Liver (tissue), 9 donors: ENCODE results near the gene DHRSX. TPM values are rescaled to one million over a fixed set of nuclear protein-coding genes. Genes with fewer than 3 reads are reported as not detected.

Experiments used
- DNase-seq: peaks from one replicate; pipeline ENCODE4 v3.0.0-alpha.2; 2017; ENCODE audit warnings: low spot score
- H3K27ac ChIP-seq, 2 donors: one replicate each; pipeline ENCODE4 v1.7.0; 2013; ENCODE audit warnings: inconsistent platforms in 2 of 2, low read length in 2 of 2, control low read depth in 1 of 2, low read depth in 1 of 2, mild to moderate bottlenecking in 1 of 2
- H3K27me3 ChIP-seq, 4 donors: one replicate each; pipeline versions ENCODE4 v1.6.1 to v1.7.0; 2013; ENCODE audit warnings: low read length in 3 of 4, inconsistent platforms in 1 of 4, mild to moderate bottlenecking in 1 of 4, moderate library complexity in 1 of 4; ENCODE audit not compliant: control insufficient read depth in 4 of 4, insufficient read depth in 4 of 4
- H3K36me3 ChIP-seq, 4 donors: one replicate each; pipeline versions ENCODE4 v1.6.1 to v1.7.0; 2013; ENCODE audit warnings: low read length in 3 of 4, mild to moderate bottlenecking in 3 of 4, low read depth in 1 of 4, moderate library complexity in 1 of 4; ENCODE audit not compliant: control insufficient read depth in 4 of 4, insufficient read depth in 3 of 4
- H3K4me1 ChIP-seq, 4 donors: one replicate each; pipeline versions ENCODE4 v1.6.1 to v1.7.0; 2013; ENCODE audit warnings: low read length in 3 of 4, mild to moderate bottlenecking in 3 of 4, moderate library complexity in 1 of 4; ENCODE audit not compliant: control insufficient read depth in 4 of 4, insufficient read depth in 4 of 4
- H3K4me3 ChIP-seq, 3 donors: one replicate each; pipeline versions ENCODE4 v1.6.1 to v1.7.0; 2013; ENCODE audit warnings: low read length in 3 of 3, control low read depth in 1 of 3, low read depth in 1 of 3, mild to moderate bottlenecking in 1 of 3
- H3K9ac ChIP-seq, 2 donors: one replicate each; pipeline ENCODE4 v1.7.0; 2013; ENCODE audit warnings: low read length in 2 of 2, mild to moderate bottlenecking in 2 of 2, moderate library complexity in 2 of 2, control low read depth in 1 of 2, low read depth in 1 of 2
- H3K9me3 ChIP-seq, 4 donors: one replicate each; pipeline versions ENCODE4 v1.6.1 to v1.7.0; 2013; ENCODE audit warnings: low read length in 3 of 4; ENCODE audit not compliant: control insufficient read depth in 4 of 4
- FOXA2 ChIP-seq: IDR thresholded peaks from 2 replicates; pipeline ENCODE4 v1.6.1; 2016; ENCODE audit warnings: antibody characterized with exemption
- GABPA ChIP-seq, 2 donors: IDR thresholded peaks in 1 of 2; conservative IDR thresholded peaks in 1 of 2; 2 replicates each; pipeline ENCODE4 v1.6.1; 2016; ENCODE audit warnings: antibody characterized with exemption in 2 of 2, mild to moderate bottlenecking in 1 of 2, moderate library complexity in 1 of 2
- HNF4A ChIP-seq, 2 donors: conservative IDR thresholded peaks; 2 replicates each; pipeline ENCODE4 v1.6.1; 2016; ENCODE audit warnings: antibody characterized with exemption in 2 of 2, mild to moderate bottlenecking in 2 of 2
- HNF4G ChIP-seq: IDR thresholded peaks from 2 replicates; pipeline ENCODE4 v1.6.1; 2016; ENCODE audit warnings: antibody characterized with exemption
- JUND ChIP-seq, 2 donors: IDR thresholded peaks; 2 replicates each; pipeline ENCODE4 v1.6.1; 2016; ENCODE audit warnings: antibody characterized with exemption in 2 of 2
- NR2F2 ChIP-seq: IDR thresholded peaks from 2 replicates; pipeline ENCODE4 v1.6.1; 2016; ENCODE audit warnings: antibody characterized with exemption
- RXRA ChIP-seq, 2 donors: IDR thresholded peaks; 2 replicates each; pipeline ENCODE4 v1.6.1; 2017 to 2018; ENCODE audit warnings: antibody characterized with exemption in 2 of 2, mild to moderate bottlenecking in 1 of 2
- SP1 ChIP-seq: IDR thresholded peaks from 2 replicates; pipeline ENCODE4 v1.6.1; 2018; ENCODE audit warnings: antibody characterized with exemption, mild to moderate bottlenecking
- TAF1 ChIP-seq: conservative IDR thresholded peaks from 2 replicates; pipeline ENCODE4 v1.6.1; 2016; ENCODE audit warnings: antibody characterized with exemption, mild to moderate bottlenecking
- YY1 ChIP-seq: IDR thresholded peaks from 2 replicates; pipeline ENCODE4 v1.6.1; 2016; ENCODE audit warnings: antibody characterized with exemption, mild to moderate bottlenecking
- WGBS: extraction: QIAGEN DNeasy Blood & Tissue Kit; methylation state at CpG from one replicate; pipeline ENCODE4 v1.1.7; 2013; 5-methylcytosine and 5-hydroxymethylcytosine counted together
- polyA plus RNA-seq, 2 donors: library from polyadenylated mRNA; stranded (reverse) in 1 of 2; unstranded in 1 of 2; fragments of 200-250 nt in 1 of 2; fragments of >200 nt in 1 of 2; fragmentation: Nextera tagmentation in 1 of 2; extraction: Ambion mirVana in 1 of 2; gene quantifications; one replicate each; pipeline versions ENCODE4 v1.2.1 to v1.2.3, GENCODE V29; 2013 to 2015
- total RNA-seq, 2 donors: library from RNA; depleted of rRNA; stranded (reverse); fragments of >200 nt; gene quantifications; one replicate each; pipeline ENCODE4 v1.2.3, GENCODE V29; 2014
- TF ChIP-seq, protein P1 (sequence below): fragments of 150-350 bp; IDR thresholded peaks from 2 replicates; pipeline ENCODE4 v1.5.1; 2017; ENCODE audit warnings: improper control_type of control experiment, low read depth, low read length; ENCODE audit not compliant: missing input control
- TF ChIP-seq, protein P2 (sequence below): IDR thresholded peaks from 2 replicates; pipeline ENCODE4 v1.6.1; 2016; ENCODE audit warnings: antibody characterized with exemption
- TF ChIP-seq, protein P3 (sequence below): IDR thresholded peaks from 2 replicates; pipeline ENCODE4 v1.6.1; 2016; ENCODE audit warnings: antibody characterized with exemption, mild to moderate bottlenecking
- TF ChIP-seq, protein P4 (sequence below): IDR thresholded peaks from 2 replicates; pipeline ENCODE4 v1.6.1; 2016; ENCODE audit warnings: antibody characterized with exemption
- donor health status: healthy.
- donor health status: healthy.
- donor health status: healthy.
- donor health status: healthy.
- donor health status: healthy.

The DHRSX gene
- total and polyA plus RNA-seq, 4 donors: 17.2 to 35.2 (median 23.3) TPM

DNA sequence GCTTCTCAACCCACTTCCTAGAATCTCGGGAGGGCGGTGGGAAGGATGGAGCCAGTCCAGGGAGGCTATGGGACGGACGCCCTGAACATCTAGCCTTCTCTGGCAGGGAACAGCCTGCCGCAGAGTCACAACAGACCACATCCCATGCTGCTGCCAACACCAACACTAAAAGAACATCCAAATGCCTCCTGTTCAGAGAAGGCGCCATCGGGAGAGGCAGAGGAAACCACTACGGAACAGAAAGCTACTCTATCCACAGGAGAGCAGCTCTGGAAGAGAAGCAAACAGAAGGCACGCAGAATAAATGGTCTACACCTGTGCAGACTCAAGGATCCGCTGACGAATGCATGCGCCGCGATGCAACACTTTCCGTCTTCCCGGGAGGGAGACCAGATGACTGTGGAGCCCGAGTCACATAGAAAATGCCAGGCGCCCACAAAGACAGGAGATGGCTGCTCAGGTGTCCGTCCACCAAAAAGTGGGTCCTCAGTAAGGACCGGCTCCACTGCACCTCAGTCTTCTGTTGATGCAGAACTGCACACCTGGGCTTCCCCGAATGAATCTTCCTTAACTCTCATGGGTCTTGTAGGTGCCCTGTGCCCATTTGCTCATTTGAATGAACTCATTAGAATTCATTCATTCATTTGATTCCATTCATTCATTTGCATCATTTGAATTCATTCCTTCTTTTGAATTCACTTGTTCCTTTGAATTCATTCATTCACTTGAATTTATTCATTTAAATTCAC is 217.5 kb downstream of the DHRSX start:
- 96% methylated on average over 21 of the region's 21 CpGs for WGBS
- H3K9ac ChIP-seq: no peak overlapping the region
- TF ChIP-seq SP1: no peak
- TF ChIP-seq FOXA2: no peak
- TF ChIP-seq TAF1: no peak
- TF ChIP-seq YY1: no peak
- no peak for TF ChIP-seq HNF4G
- TF ChIP-seq JUND (IDR thresholded peaks at IDR 0.05): no peak
- TF ChIP-seq, protein P1, sequence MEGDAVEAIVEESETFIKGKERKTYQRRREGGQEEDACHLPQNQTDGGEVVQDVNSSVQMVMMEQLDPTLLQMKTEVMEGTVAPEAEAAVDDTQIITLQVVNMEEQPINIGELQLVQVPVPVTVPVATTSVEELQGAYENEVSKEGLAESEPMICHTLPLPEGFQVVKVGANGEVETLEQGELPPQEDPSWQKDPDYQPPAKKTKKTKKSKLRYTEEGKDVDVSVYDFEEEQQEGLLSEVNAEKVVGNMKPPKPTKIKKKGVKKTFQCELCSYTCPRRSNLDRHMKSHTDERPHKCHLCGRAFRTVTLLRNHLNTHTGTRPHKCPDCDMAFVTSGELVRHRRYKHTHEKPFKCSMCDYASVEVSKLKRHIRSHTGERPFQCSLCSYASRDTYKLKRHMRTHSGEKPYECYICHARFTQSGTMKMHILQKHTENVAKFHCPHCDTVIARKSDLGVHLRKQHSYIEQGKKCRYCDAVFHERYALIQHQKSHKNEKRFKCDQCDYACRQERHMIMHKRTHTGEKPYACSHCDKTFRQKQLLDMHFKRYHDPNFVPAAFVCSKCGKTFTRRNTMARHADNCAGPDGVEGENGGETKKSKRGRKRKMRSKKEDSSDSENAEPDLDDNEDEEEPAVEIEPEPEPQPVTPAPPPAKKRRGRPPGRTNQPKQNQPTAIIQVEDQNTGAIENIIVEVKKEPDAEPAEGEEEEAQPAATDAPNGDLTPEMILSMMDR: no peak
- TF ChIP-seq GABPA (IDR thresholded peaks at IDR 0.05 in 1 of 2, conservative IDR thresholded peaks at IDR 0.05 in 1 of 2): no peak
- no peak overlapping the region for H3K27ac ChIP-seq
- peaks cover 0 to 2% (median under 1%) of the 10 kb centered on the region in 4 donors for H3K36me3 ChIP-seq
- H3K27me3 ChIP-seq: no peaks in the 10 kb centered on the region
- H3K9me3 ChIP-seq: no peaks in the 10 kb centered on the region
- DNase-seq: no peak
- H3K4me3 ChIP-seq: no peak overlapping the region
- H3K4me1 ChIP-seq: no peaks in the 10 kb centered on the region

DNA sequence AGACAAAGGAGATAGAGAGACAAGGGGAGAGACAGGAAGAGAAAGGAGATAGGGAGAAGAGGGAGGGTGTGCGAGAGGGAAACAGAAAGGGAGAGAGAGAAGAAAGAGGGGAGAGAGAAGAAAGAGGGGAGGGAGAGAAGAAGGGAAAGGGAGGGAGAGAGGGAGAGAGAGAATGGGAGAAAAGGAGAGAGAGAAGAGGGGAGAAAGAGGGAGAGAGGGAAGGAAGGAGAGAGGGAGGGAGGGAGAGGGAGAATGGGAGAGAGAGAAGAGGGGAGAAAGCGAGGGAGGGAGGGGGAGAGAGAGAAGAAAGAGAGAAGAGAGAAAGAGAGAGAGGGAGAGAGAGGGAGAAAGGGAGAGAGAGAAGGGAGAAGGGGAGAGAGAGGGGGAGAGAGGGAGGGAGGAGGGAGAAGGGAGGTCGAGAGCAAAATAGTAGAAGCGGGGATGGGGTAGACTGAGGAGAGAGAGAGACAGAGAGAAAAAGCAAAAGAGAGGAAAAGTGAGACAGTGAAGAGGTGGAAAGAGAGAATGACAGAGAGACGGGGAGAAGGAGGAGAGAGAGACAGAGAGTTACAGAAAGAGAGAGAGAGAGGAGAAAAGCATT is 218.2 kb downstream of the DHRSX start:
- H3K4me3 ChIP-seq: no peak overlapping the region
- H3K36me3 ChIP-seq: peaks cover 0 to 2% (median under 1%) of the 10 kb centered on the region in 4 donors
- no peak overlapping the region for H3K27ac ChIP-seq
- WGBS: 95% methylated on average over 5 of the region's 5 CpGs
- H3K4me1 ChIP-seq: no peaks in the 10 kb centered on the region
- TF ChIP-seq RXRA (IDR thresholded peaks at IDR 0.05): no peak
- no peak for TF ChIP-seq NR2F2
- TF ChIP-seq, protein P1: no peak
- TF ChIP-seq, protein P2, sequence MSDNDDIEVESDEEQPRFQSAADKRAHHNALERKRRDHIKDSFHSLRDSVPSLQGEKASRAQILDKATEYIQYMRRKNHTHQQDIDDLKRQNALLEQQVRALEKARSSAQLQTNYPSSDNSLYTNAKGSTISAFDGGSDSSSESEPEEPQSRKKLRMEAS: no peak
- TF ChIP-seq, protein P3, sequence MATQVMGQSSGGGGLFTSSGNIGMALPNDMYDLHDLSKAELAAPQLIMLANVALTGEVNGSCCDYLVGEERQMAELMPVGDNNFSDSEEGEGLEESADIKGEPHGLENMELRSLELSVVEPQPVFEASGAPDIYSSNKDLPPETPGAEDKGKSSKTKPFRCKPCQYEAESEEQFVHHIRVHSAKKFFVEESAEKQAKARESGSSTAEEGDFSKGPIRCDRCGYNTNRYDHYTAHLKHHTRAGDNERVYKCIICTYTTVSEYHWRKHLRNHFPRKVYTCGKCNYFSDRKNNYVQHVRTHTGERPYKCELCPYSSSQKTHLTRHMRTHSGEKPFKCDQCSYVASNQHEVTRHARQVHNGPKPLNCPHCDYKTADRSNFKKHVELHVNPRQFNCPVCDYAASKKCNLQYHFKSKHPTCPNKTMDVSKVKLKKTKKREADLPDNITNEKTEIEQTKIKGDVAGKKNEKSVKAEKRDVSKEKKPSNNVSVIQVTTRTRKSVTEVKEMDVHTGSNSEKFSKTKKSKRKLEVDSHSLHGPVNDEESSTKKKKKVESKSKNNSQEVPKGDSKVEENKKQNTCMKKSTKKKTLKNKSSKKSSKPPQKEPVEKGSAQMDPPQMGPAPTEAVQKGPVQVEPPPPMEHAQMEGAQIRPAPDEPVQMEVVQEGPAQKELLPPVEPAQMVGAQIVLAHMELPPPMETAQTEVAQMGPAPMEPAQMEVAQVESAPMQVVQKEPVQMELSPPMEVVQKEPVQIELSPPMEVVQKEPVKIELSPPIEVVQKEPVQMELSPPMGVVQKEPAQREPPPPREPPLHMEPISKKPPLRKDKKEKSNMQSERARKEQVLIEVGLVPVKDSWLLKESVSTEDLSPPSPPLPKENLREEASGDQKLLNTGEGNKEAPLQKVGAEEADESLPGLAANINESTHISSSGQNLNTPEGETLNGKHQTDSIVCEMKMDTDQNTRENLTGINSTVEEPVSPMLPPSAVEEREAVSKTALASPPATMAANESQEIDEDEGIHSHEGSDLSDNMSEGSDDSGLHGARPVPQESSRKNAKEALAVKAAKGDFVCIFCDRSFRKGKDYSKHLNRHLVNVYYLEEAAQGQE: no peak
- TF ChIP-seq HNF4A (conservative IDR thresholded peaks at IDR 0.05): no peak
- no peak for TF ChIP-seq SP1
- TF ChIP-seq, protein P4, sequence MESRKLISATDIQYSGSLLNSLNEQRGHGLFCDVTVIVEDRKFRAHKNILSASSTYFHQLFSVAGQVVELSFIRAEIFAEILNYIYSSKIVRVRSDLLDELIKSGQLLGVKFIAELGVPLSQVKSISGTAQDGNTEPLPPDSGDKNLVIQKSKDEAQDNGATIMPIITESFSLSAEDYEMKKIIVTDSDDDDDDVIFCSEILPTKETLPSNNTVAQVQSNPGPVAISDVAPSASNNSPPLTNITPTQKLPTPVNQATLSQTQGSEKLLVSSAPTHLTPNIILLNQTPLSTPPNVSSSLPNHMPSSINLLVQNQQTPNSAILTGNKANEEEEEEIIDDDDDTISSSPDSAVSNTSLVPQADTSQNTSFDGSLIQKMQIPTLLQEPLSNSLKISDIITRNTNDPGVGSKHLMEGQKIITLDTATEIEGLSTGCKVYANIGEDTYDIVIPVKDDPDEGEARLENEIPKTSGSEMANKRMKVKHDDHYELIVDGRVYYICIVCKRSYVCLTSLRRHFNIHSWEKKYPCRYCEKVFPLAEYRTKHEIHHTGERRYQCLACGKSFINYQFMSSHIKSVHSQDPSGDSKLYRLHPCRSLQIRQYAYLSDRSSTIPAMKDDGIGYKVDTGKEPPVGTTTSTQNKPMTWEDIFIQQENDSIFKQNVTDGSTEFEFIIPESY: no peak
- TF ChIP-seq TAF1: no peak
- no peak for TF ChIP-seq HNF4G
- no peak overlapping the region for H3K9ac ChIP-seq
- H3K27me3 ChIP-seq: no peaks in the 10 kb centered on the region
- H3K9me3 ChIP-seq: no peaks in the 10 kb centered on the region
- DNase-seq: no peak
